NCI-H1436 treated with DMSO at 0.1 percent for 48 hours (cell line): ENCODE measurements around the gene TP53RK.

Experiments used
- DNase-seq: peaks from one replicate; lab custom pipeline; 2025; lab: John Stamatoyannopoulos, UW

Gene TP53RK

DNA sequence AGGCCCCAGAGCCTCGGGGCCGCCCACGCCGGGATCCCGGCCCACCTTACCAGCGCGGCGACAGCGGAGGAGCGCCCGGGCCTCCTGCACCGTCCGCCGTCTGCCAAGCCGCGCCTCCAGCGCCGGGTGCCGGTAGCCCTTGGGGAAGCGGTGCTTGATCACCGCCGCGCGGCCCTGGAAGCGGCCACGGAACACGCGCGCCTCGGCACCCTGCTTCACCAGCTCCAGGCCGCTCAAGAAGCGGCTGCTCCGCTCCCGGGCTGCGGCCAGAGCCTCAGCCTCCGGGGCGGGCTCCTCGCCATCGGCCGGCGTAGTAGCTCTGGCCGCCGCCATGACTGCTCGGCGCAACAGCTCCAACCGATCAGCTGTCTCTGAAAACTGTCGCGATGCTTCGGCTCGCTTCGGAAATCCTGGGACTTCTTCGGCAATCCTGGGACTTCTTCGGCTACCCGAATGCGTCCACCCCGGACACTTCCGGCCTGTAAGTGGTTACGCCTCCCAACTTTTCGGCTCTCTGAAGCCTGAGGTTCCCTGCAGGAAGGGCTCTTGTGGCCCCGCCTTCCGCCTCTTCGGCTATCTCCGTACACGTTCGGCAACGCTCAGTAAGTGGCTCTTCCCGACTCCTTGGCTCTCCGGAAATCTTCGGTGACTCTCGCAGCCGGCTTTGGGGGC lies at the start of gene TP53RK:
Gene TP53RK, minus strand, starts transcription at position 363 of the 672 bp plus-strand sequence. Its CDS starts 30 bp downstream, at position 333.
- peak; percentile 92 for DNase-seq

DNA sequence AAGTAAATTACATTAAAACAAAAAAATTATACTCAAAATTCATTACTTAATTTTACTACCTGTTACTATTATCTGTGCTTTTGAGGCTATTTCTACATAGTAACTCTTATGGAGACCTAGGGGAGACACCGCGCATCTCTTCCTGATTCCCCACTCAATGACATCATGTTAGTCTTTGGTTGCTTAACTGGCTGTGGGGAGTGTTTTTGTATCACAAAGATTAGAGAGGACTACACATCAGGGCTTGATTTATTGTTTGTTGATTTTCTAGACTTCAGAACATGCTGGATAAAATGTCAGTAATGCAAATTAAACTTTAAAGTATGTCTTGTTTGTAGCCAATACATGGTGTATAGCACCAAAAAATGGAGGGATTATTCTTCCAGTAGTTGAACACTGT lies 46.2 kb upstream of the TP53RK start:
- no peak for DNase-seq

DNA sequence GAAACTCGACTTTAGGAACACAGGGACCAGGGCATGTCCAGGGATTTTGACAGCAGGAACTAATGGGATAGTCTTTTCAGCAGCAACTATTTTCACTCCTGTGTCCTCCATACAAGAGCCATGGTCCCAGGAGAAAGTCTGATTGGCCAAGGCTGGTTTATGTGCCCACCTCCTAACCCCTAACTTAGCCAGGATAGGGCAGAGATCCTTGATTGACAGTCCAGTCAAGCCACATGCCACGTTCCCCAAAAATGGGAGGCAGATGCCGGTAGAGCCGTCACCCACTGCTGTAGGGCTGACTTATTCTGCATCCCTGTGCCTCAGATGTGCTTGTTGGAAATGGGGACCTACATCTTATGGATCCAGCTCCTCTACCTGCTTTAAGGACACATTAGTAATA lies 42.5 kb upstream of the TP53RK start:
- DNase-seq, result no peak

DNA sequence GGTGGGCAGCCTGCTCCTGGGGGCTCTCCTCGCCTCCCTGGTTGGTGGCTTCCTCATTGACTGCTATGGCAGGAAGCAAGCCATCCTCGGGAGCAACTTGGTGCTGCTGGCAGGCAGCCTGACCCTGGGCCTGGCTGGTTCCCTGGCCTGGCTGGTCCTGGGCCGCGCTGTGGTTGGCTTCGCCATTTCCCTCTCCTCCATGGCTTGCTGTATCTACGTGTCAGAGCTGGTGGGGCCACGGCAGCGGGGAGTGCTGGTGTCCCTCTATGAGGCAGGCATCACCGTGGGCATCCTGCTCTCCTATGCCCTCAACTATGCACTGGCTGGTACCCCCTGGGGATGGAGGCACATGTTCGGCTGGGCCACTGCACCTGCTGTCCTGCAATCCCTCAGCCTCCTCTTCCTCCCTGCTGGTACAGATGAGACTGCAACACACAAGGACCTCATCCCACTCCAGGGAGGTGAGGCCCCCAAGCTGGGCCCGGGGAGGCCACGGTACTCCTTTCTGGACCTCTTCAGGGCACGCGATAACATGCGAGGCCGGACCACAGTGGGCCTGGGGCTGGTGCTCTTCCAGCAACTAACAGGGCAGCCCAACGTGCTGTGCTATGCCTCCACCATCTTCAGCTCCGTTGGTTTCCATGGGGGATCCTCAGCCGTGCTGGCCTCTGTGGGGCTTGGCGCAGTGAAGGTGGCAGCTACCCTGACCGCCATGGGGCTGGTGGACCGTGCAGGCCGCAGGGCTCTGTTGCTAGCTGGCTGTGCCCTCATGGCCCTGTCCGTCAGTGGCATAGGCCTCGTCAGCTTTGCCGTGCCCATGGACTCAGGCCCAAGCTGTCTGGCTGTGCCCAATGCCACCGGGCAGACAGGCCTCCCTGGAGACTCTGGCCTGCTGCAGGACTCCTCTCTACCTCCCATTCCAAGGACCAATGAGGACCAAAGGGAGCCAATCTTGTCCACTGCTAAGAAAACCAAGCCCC lies 36.2 kb upstream of the TP53RK start:
- DNase-seq, result no peak

DNA sequence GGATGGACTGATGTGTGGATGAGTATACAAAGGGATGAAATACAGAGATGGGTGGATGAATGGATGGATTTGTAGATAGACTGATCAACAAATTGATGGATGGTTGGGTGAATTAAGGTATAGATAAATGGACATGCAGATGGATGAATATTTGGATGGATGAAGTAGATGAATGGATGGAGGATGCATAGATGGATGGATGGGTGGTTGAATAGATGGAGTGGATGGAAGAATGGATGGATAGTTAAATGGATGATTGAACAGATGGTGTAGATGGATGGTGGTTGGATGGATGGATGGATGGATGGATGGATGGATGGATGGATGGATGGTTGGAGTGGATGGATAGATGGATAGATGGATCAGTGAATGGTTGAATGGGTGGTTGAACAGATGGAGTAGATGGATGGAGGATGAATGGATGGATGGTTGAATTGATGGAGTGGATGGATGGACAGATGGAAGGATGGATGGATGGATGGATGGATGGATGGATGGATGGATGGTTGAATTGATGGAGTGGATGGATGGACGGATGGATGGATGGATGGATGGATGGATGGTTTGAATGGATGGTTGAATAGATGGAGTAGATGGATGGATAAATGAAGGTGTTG lies 35.2 kb upstream of the TP53RK start:
- DNase-seq, result no peak

DNA sequence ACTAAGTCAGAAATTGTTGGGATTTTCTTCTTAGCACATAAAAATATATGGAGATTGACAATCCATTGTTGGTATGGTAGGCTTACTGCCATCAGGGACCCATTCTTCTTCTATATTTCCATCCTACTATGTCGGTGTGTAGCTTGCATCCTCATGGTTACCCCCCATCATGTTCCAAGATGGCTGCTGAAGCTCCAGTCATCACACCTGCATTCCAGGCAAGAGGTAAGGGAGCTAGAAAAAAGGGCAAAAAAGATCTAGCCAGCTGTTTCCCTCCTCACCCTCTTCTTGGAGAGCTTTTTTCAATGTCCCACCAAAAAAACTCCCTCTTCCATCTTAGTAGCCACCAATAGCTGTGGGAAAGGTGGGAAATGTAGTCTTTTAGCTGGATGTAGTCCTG lies 33.8 kb upstream of the TP53RK start:
- DNase-seq, result no peak

DNA sequence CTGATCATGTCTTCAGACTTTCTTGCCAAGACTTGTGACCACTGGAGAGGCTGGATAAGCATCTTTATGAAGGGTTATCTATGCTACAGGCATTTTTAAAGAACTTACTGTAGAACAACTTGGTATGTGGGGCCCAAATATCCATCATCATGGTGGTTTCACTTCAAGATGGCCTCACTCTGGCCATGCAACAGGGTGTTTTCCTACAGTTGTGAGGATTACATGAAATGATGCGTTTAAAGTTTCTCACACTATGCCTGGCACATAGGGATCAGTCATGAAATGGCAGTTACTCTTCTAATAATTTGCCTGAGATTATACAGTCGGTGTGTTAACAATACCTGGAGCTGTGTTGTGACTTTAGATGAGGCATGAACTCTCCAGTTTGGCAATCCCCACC lies 33.2 kb upstream of the TP53RK start:
- DNase-seq, result no peak

DNA sequence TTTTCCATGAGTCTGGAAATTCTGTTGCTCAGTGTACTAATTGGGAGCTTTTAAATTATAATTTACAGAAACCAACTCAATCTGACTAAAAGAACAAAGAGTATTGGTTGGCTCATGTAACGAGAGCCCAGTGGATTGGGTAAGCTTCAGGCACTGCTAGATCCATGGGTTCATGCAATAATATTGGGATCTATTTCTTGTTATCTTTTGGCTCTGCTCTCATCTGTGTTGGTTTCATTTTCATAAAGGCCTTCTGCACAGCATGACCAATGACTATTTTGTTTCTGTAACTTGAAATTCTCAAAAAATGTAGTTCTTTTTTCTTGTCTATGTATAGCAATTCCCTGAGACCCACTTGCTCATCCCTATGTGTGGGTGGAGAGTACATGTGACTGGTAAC lies 32.2 kb upstream of the TP53RK start:
- no peak for DNase-seq

DNA sequence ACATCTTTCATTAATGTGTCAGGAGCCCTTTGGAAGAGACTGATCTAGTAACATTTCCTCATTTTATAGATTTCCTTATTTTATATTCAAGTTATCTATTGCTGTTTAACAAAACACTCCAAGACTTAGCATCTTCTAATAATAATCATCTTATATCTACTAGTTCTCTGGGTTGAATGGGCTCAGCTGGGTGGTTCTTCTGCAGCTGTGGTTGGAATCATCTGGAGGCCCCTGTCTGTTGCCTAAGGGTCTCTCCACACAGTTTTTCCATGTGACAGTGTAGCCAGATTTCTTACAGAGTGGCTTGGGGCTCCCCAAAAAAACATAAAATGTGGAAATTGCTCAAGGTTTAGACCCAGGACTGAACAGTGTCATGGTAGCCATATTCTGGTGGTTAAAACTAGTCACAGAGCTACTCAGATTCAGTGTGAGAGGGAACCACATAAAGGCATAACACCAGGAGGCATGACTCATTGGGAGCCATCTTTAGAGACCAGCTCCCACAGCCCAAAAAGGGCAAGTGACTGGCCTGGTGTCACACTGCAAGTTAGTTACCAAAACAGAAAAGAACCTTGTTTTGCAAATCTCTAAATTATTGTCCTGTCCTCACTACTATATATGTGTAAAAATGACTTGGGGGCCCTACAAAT lies 31.7 kb upstream of the TP53RK start:
- DNase-seq, result no peak

DNA sequence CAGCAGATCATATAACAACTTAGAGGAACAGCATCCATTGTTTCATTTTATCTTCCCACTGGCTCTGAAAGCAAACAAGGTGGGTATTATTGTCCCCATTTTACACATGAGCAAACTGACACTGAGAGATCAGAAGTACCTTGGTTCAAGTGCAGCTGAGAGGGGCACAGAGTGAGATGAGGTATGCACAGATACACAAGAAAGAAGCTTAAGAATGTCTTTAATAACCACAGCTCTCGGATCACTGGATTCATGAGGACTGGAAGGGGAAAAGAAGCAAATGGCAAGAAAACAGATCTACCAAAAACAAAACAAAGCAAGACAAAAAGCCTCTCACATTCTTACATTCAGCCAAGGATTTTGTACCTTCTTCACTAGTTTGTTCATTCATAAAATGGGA lies 30.8 kb upstream of the TP53RK start:
- DNase-seq, result no peak

DNA sequence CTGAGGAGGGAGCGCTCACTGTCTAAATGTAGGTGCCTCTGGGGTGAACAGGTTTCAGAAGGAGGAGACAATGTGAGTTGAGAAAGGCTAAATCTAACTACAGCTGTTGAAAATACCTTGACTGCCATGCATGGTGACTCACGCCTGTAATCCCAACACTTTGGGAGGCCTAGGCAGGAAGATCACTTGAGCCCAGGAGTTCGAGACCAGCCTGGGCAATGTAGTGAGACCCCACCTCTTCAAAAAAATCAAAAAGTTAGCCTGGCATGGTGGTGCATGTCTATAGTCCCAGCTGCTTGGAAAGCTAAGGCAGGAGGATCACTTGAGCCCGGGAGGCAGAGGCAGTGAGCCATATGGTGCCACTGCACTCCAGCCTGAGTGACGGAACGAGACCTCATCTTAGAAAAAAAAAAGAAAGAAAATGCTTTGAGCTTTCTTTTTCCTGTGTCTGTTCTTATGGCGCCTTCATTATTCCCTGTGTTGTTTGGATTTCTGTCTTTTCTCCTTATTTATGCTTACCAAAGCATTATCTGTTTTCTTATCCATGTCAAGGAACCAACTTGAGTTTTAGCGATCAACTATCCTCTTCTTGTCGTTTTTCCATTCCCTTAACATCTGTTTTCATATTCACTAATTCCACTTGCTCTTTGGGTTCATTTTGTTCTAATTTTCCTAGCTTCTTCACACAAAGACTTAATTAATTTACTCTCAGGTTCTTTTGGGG lies 28.7 kb upstream of the TP53RK start:
- no peak for DNase-seq

DNA sequence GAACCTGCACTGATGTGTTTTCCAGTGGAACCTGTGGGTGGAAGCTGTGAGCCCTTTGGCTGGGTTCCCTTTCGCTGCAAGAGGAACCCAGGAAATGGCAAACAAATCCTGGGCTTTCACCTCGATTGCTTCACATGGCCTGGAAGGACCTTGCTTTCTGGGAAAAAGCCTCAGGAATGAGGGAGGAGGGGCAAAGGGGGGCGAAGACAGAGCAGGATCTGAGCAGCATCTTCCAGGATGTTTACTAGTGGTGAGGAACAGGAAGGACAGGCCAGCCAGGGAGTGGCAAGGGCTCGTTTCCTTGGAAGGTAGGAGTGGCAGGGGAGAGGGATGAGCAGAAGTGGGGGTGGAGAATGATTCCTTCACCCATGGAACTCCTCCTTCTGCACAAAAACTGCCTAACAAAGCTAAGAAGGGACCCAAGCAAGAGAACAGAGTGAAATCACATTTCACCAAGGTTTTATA lies 26.1 kb upstream of the TP53RK start:
- no peak for DNase-seq

DNA sequence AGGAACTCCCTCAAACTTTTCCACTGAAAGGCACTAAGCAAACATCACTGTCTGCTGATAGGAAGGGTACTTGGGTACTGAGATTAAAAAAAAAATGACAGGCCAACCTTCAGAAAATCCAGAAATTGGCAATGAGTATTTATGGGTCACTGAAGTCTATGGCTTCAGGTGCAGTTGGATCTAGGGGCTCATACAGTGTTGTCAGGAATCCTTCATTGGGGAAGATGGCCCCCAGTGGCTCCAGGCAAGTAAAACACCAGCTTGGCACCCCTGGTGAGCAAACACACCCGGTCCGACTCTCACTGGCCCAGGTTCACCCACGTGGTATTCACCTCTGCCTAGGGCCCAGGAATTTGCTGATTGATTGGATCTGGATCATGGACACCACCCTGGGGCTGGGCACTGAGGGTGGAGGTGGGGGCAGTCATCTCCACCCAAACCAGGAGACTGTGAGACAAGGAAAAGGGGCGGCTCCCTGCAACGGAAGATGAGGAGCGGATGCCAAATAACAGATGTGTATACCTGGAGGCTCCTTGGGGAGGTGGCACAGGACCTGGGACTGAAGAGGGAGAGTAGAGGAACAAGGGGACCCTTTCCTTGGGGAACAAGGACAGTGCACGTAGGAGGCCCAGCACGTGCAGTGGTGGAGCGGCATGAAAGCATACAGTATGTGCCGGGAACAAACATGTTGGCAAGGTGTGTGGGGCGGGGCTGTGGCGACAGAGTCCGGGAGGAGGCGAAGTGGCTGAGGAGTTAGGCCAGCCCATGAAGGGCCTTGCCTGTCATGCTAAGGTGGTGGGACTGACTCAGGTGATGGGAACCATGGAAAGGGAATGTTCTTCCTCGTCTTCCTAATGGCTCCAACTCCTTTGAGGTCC lies 25.0 kb upstream of the TP53RK start:
- no peak for DNase-seq

DNA sequence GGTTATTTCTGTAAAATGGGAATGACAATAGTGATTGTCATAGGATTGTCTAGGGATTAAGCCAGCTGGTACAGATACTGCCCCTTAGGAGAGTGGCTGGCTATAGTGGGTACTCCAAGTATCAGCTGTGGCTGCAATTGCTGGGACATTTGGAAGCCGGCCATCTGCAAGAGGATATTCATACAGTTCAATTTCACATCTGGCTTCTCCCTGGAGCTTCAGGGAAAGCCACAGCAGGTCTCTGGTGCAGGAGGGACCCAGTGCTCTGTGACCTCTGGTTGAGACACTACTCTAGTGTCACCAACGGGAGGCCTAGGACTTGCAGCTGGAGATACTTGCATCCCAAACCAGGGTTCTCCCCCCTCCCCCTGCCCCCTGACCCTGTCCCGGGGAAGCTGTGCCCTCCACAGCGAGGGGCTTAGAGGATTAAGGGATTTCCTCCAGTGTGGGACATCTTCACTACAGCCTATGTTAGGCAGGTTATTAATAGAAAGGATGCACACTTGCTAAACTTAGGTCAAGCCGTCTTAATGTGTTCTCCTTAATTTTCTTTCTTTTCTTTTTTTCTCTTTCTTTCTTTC lies 22.9 kb upstream of the TP53RK start:
- DNase-seq, result no peak

DNA sequence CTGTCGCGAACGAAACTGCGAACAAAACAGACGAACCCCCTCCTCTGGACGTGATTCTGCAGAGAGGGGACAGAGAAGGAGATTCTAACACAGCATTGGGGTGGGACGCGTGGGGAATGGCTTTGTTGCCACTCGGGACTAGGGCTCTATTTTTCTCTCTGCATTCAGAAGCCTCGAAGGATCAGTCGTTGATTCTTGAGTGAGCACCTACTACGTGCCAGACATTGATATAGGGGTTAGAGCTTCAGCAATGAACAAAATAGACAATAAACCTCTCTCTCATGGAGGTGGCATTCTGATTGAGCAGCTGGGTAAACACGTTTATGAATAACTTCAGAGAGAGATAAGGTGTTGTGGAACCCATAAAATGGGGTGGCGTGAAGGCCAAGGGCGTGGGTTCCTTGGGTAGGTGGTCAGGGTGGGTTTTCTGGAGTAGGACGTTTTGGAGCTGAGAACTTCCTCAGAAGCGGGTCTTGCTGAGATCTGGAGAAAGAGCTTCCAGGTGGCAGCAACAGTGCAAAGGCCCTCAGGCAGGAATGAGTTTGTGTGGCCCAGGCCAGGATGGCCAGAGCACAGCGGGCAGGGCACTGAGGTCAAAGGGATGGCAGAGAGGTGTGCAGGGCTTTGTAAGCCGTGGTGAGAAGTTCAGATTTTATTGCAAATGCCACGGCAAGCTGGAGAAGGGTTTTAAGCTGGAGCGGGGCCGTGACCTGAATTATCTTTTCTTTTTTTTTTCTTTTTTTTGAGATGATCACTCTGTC lies 21.1 kb upstream of the TP53RK start:
- DNase-seq, result no peak

DNA sequence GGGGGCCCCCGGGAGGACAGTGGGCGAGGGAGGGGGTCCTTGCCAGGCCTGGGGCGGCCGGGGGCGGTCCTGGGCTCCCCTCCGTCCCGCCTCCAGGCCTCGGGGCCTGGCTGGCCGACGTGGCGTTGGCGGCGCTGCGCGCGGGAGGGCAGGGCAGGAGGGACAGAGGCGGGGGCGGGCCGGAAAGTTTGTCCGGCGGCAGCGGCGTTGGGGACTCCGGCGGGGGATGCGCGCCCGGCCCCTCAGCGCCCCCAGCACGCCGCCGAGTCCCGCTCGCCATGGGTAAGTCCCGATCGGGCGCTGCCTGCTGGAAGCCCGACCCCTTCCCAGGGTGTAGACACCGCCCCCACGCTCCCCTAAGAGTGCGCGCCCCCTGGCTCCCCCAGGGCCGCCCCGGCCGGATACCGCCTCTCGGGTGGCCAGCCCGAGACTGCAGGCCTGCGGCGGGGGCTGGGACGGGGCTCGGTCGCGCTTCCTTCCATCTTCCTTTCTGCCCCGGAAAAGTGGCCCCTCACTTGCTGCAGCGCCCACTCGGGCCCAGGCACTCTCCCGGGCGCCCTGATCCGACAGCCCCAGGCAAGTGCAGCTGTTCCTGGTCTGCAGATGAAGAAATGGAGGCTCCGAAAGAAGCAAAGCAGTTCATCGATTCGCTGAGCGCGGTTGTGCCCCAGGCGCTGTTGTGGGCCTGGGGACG lies 20.4 kb upstream of the TP53RK start, which contains the start of gene SLC2A10:
Gene SLC2A10, plus strand, starts transcription at position 191 of the 694 bp plus-strand sequence. Its CDS starts 88 bp downstream, at position 279.
- no peak for DNase-seq

DNA sequence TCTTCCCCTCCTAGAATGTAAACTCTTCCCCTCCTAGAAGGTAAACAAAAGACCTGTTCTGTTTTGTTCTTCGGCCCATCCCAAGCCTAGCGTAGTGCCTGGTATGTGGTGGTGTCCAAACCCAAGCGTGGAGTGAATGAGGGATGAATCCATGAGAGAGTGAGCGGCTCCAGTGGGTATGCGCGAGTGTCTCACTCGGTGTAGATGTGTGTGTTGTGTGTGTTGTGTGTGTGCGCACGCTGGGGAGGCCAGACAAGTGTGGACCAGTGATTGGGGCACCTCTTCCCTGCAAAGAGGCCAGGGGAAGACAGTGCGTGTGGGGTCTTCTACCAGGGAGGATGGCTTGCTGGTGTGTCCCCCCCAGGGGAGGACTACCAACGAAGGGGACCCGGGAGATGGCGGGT lies 19.8 kb upstream of the TP53RK start:
- no peak for DNase-seq

DNA sequence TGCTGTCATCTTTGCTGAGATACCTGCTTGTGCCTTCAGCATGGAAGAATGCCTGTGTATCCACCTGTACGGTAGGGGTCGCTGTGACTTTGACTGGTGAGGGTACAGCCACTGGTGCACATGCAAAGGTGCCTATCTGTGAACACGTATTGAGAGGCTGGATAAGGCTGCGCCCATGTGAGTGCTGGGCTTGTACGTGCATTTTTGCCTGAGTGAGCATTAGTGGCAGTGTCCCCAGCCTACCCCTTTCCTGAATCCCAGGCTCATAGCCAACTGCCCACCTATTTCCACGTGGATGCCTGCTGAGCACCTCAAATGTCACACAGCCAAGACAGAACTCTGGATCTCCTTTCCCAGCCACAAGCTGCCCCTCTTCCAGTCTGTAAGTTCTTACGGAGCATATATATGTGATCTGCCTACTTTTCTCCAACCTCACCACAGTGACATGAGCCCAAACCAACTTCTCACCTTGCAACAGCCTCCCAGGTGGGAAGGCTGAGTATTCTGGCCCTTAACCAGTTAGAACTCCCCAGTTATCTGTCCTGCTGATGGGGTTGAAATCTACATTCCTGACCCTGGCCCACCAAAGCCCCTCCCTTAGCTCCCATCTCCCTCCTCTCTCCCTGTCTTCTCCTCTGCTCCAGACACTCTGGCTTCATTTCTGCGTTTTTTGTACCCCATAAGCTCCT lies 19.1 kb upstream of the TP53RK start:
- no peak for DNase-seq
